H1 (cell line): Measurements from ENCODE around the gene UBE2J1. TPM values are rescaled to one million over a fixed set of nuclear protein-coding genes. Genes with fewer than 3 reads are reported as not detected.

Source experiments
- CEBPB ChIP-seq: IDR thresholded peaks from 2 replicates; pipeline ENCODE4 v1.6.1; 2012; ENCODE audit warnings: low read depth, low read length
- CHD2 ChIP-seq: IDR thresholded peaks from 2 replicates; pipeline ENCODE4 v1.6.1; 2012; ENCODE audit warnings: low read length, improper control_type of control experiment
- CHD7 ChIP-seq: fragments of 300-600 bp; sonication (generic); IDR thresholded peaks from 2 replicates; pipeline ENCODE4 v1.7.1; 2012; ENCODE audit warnings: low read length, moderate library complexity, mild to moderate bottlenecking, inconsistent platforms; ENCODE audit not compliant: insufficient replicate concordance
- CTCF ChIP-seq, 3 experiments: IDR thresholded peaks; 1 replicate in 2 of 3; 2 replicates in 1 of 3; pipeline versions ENCODE4 v1.5.1 to v1.6.1; 2011; ENCODE audit warnings: low read length in 3 of 3, mild to moderate bottlenecking in 3 of 3, inconsistent platforms in 2 of 3, low read depth in 1 of 3, moderate library complexity in 1 of 3; ENCODE audit not compliant: insufficient read depth in 1 of 3; ENCODE audit errors: control extremely low read depth in 1 of 3
- polyA plus RNA-seq, 7 experiments: library from polyadenylated mRNA; depleted of rRNA in 3 of 7; stranded (reverse) in 5 of 7; unstranded in 2 of 7; fragments of >200 nt in 5 of 7; fragments of 200-250 nt in 2 of 7; gene quantifications; 1 replicate in 5 of 7; 2 replicates in 1 of 7; 4 replicates in 1 of 7; pipeline versions ENCODE4 v1.2.1 to v1.2.3, GENCODE V29; 2011 to 2013; ENCODE audit warnings: missing spikeins in 2 of 7, mixed read lengths in 2 of 7
- total RNA-seq: library from RNA; stranded (reverse); fragmentation: NEBNext Ultra II Directional; extraction: Animal tissue kit (Norgen Biotek cat#: 25700); gene quantifications from 2 replicates; pipeline ENCODE4 v1.2.1, GENCODE V29; 2021

The UBE2J1 gene
- total and polyA plus RNA-seq, 2 of the 8 experiments (the other 6 are each of a cell fraction or from before 2014, with no cell fraction given), result 8.5 to 15.2 TPM

- TF ChIP-seq CHD7, result no peak
- no peak for TF ChIP-seq CHD2
- no peak for TF ChIP-seq CTCF (IDR thresholded peaks at IDR 0.05; ENCODE audit: control extremely low read depth in 1 of 3, insufficient read depth in 1 of 3, low read depth in 1 of 3, low read length in 3 of 3)
- no peak for TF ChIP-seq CEBPB
Measured at GRCh38 chr6:89317067-89317466, 35.5 kb downstream of the UBE2J1 start (continued).
